ENCODE data around the gene SMS. TPM values are rescaled to one million over a fixed set of nuclear protein-coding genes. Genes with fewer than 3 reads are reported as not detected.

Gene SMS
- total RNA-seq, 1 experiment from 2014 or later, result 429 TPM

DNA sequence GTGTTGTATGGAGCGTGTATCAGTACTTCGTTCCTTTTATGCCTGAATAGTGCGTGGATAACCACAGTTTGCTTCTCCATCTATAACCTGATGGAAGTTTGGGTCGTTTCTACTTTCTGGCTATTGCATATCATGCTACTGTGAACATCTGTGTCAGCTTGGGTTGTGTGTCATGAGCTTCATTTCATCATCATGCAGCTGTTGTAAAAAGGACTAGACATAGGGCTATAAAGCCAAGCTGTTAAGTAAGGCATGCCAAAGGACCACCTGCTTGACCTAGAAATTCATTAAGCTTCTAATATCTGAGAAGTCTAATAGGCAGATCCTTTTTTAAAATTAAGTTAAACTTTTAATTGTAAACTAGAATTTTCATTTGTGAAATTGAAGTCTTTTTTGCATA lies 18.4 kb downstream of the SMS start:
- Histone ChIP-seq H3K27me3 (replicated peaks) (no peaks in the 10 kb centered on the region), H3K4me1 (replicated peaks) (no peaks in the 10 kb centered on the region), H3K27ac (no peak overlapping the region), H3K36me3 (peaks cover 9% of the 10 kb centered on the region), H3K4me3 (no peak overlapping the region), H3K9me3 (replicated peaks) (no peaks in the 10 kb centered on the region)
- DNase-seq (ENCODE audit: low read depth in 1 of 2, low spot score in 2 of 2), result no peak

DNA sequence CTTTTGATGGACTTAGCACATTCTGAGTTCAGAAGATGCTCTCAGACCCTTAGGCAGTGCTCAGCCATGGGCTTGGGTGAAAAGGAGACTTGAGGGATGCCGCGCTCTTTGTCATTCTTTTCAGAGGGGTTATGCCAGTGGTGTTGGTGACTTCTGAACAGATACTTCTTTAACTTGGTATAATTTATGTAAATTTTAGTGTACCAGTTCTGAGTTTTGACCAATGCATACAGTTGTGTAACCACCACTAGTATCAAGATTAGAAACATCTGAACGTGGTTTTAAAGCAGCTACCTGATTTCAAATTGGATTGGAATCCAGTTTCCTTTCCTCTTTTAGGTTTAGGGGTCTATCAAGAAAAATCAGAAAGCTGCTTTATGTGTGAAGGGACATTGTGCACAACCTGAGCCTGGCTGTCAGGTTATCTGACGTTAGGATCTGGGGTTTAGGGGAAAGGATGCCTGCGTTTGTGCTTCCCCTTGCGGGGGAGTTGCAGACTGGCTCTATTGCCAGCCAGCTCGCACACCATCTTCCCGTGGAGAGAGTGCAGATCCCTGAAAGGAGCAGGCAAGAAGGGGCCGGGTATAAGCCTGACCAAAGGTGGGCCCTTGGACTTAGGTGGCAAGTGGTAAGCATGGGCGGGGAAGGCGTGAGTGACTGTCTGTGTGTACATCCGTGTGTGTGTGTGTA lies 19.0 kb downstream of the SMS start:
- Histone ChIP-seq H3K4me3 (no peak overlapping the region), H3K9me3 (replicated peaks) (no peaks in the 10 kb centered on the region), H3K4me1 (replicated peaks) (no peaks in the 10 kb centered on the region), H3K27ac (no peak overlapping the region), H3K36me3 (peaks cover 9% of the 10 kb centered on the region), H3K27me3 (replicated peaks) (no peaks in the 10 kb centered on the region)
- DNase-seq (ENCODE audit: low read depth in 1 of 2, low spot score in 2 of 2), result no peak

DNA sequence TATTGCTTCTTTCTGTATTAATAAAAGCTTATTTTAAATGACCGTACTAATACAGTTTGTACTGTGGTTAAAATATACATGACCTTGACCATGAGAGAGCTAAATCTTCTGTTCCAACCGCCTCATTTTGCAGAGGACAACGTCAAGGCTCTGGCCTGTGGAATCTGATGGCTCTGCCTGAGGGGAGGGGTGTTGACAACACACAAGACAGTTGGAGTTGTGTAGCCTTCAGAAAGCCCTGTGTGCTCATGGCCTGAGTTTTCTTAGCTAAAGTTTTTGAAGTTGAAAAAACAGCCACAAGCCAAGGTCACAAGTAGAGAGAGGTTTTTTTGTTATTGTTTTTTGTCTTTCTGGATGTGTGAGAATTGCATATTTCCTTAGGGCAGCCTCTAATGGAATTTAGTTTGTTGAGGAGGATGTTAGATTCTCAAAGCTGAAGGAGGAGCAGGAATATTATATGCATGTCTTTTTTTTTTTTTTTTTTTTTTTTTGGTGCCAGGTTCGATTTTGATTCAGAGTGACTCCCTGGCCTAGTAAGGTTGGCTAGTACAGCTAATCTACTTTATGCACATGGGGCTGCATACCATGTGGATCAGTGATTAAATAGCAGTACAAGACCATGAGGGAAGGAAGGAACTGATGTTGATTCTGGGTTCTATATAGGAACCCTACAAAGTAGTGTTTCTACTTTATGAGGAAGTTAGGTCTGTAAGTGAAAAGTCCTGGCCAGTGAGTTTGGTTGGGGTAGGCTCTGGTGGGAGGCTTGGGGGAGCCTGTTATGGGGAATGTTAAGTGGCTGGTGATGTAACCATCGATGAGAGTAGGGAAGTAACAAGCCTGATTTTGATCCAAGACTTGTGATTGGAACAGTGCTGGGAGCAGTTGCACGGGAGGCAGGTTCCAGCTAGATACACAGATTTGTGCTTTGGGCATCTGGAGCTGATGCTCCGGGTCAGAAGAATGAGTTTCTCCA lies 20.3 kb downstream of the SMS start:
- H3K27ac ChIP-seq, result no peak overlapping the region
- H3K9me3 ChIP-seq (replicated peaks), result no peaks in the 10 kb centered on the region
- no peaks in the 10 kb centered on the region for H3K4me1 ChIP-seq (replicated peaks)
- no peak overlapping the region for H3K4me3 ChIP-seq
- H3K27me3 ChIP-seq (replicated peaks), result no peaks in the 10 kb centered on the region
- DNase-seq (ENCODE audit: low read depth in 1 of 2, low spot score in 2 of 2), result no peak
- peaks cover 5% of the 10 kb centered on the region; the same call in 1 of the 2 replicates for H3K36me3 ChIP-seq

DNA sequence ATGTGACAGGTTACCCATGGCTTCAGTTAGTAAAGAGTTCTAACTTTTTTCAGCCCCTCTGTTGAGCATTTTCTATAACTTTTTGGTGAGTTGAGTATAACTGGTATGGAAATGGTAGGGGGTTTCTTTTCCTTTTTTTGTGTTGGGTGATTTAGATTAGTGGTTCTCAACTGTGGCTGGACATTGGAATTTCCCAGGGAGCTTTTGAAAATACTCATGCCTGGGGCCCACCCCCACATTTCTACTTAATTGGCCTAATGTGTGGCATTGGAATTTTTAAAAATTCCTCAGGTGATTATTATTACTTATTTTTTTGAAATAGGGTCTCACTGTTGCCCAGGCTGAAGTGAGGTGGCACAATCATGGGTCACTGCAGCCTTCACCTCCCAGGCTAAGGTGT lies 21.9 kb downstream of the SMS start:
- Histone ChIP-seq H3K4me1 (replicated peaks) (no peaks in the 10 kb centered on the region), H3K27me3 (replicated peaks) (no peaks in the 10 kb centered on the region), H3K4me3 (no peak overlapping the region), H3K27ac (no peak overlapping the region), H3K36me3 (peaks cover 7% of the 10 kb centered on the region), H3K9me3 (replicated peaks) (no peaks in the 10 kb centered on the region)
- no peak for DNase-seq (ENCODE audit: low read depth in 1 of 2, low spot score in 2 of 2)

DNA sequence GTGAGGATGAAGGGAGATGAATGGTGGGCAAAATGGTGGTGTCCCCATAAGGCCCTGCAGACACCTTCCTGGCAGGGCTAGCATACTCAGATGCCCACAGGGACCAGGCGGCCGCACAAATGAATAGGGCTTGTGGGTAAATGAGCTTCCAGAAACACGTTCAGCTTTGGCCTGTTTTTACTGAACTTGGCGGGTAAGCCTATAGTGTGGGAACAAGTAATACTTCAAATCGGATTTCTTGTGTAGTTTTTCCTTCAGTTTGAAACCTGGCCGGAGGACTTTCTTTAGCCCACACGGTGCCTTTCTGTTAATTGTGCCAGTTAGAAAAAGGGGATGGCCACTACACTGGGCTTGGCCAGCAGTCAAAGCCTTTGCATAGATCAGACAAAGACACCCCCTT lies 22.8 kb downstream of the SMS start:
- Histone ChIP-seq H3K4me1 (replicated peaks) (no peaks in the 10 kb centered on the region), H3K36me3 (peaks cover 16% of the 10 kb centered on the region), H3K9me3 (replicated peaks) (no peaks in the 10 kb centered on the region), H3K27me3 (replicated peaks) (no peaks in the 10 kb centered on the region), H3K27ac (no peak overlapping the region), H3K4me3 (no peak overlapping the region)
- no peak for DNase-seq (ENCODE audit: low read depth in 1 of 2, low spot score in 2 of 2)

DNA sequence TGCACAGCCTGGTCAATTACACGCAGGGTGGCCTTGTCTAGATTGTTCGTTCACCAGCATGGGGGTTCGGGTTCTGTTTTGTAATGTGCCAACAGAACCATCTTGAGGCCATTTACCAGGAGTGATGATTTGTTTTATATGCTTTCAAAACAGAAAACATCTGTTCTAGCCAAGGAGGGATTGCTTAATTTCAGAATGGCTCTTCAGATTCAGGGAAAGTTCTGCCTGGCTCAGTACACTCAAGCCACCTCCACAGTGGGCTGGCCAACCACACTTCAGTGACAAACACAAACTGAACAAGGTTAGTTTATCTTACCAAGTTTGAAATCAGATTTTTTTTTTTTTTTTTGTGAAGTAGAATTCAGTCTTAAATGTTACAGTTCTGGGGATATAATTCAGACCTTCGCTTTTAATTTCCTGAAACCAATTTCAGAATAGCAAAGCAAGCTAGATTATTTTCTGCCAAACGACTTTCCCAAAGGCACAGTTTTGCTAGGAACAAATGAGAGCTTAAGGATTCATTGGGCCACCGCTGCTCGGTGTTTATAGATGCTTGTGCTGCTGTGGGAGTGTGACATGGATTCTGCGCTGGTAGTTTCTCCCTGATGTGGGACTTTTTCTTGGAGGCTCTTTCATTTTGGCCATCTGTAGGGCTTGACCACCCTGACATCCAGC lies 23.4 kb downstream of the SMS start:
- H3K27me3 ChIP-seq (replicated peaks), result no peaks in the 10 kb centered on the region
- no peaks in the 10 kb centered on the region for H3K4me1 ChIP-seq (replicated peaks)
- no peak for DNase-seq (ENCODE audit: low read depth in 1 of 2, low spot score in 2 of 2)
- H3K27ac ChIP-seq, result no peak overlapping the region
- H3K9me3 ChIP-seq (replicated peaks), result no peaks in the 10 kb centered on the region
- no peak overlapping the region for H3K4me3 ChIP-seq
- H3K36me3 ChIP-seq, result peaks cover 18% of the 10 kb centered on the region

DNA sequence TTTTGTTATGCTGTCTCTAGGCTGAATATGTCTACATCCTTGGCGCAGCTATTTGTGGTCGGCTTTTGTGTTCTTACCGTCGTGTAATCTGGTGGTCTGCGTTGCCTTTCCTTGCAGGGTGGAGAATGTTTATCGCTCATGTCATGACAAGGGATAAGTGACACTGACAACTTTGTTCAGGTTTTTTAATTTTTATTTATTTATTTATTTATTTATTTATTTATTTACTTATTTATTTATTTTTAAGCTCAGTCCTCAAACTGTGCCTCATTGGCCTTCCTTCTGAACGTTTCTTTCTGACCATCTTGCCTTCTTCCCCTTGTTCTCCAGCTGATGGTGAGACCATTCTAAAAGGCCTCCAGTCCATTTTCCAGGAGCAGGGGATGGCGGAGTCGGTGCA lies 26.4 kb downstream of the SMS start:
- Histone ChIP-seq H3K27ac (no peak overlapping the region), H3K9me3 (replicated peaks) (no peaks in the 10 kb centered on the region), H3K4me3 (no peak overlapping the region), H3K4me1 (replicated peaks) (peaks cover 7% of the 10 kb centered on the region), H3K27me3 (replicated peaks) (no peaks in the 10 kb centered on the region), H3K36me3 (peaks cover 25% of the 10 kb centered on the region)
- no peak for DNase-seq (ENCODE audit: low read depth in 1 of 2, low spot score in 2 of 2)

DNA sequence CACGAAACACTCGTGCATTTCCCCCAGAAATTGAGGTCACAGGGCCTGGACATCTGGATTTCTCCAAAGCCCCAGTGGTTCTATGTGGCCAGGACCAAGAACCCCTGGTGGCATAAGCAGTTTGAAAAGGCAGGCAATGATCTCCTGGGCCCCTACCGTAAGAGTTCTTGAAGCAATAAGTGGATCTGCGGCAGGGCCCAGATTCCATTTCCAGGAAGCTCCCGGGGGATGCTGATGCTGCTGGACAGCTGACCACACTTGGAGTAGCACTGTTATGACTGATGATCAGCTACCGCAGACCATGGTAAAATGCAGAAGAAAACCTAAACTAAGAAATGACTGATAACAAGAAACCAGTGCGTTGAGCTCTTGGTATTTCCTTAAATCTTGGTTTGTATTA lies 27.8 kb downstream of the SMS start:
- Histone ChIP-seq H3K27me3 (replicated peaks) (no peaks in the 10 kb centered on the region), H3K4me1 (replicated peaks) (peaks cover 20% of the 10 kb centered on the region), H3K27ac (no peak overlapping the region), H3K36me3 (peaks cover 38% of the 10 kb centered on the region), H3K9me3 (replicated peaks) (no peaks in the 10 kb centered on the region), H3K4me3 (no peak overlapping the region)
- DNase-seq (ENCODE audit: low read depth in 1 of 2, low spot score in 2 of 2), result no peak

DNA sequence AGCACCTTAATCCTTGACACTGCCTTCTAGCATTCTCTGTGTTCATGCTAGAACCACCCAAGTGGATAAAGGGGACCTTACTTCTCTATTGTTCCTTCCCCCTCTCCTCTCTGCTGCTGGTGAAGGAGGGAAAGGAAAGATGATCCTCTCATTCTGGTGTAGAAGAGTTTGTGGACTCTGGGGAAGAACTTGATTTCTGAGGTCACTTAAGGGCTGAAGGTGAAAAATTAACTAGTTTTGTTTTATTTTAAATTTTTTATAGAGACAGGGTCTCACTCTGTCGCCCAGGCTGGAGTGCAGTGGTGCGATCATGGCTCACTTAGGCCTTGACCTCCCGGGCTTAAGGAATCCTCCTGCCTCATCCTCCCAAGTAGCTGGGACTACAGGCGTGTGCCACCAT lies 29.8 kb downstream of the SMS start:
- Histone ChIP-seq H3K27me3 (replicated peaks) (no peaks in the 10 kb centered on the region), H3K27ac (no peak overlapping the region), H3K4me3 (no peak overlapping the region), H3K4me1 (replicated peaks) (peaks cover 21% of the 10 kb centered on the region), H3K36me3 (peaks cover 55% of the 10 kb centered on the region), H3K9me3 (replicated peaks) (no peaks in the 10 kb centered on the region)
- DNase-seq (ENCODE audit: low read depth in 1 of 2, low spot score in 2 of 2), result no peak

DNA sequence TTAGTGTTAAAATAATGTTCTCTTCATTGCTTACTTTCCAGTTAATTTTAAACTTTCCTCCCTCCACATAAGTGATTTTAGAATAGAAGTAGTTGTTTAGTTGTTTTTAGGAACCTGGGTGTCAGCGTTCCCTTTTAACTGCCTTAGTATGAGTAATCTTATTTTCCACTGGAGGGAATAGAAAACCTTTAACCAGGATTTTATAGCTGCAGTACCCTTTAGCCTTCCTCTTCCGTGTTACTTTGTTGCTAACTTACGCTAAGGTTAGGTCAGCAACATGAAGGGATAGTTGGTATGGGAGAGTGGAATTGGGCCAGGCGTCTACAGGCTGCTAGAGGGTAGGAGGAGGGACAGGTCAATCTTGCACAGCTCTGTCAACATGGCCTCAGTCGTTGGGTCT lies 31.5 kb downstream of the SMS start:
- no peaks in the 10 kb centered on the region for H3K9me3 ChIP-seq (replicated peaks)
- DNase-seq (ENCODE audit: low read depth in 1 of 2, low spot score in 2 of 2), result no peak
- H3K27ac ChIP-seq, result peak overlapping the region; percentile 92
- peaks cover 71% of the 10 kb centered on the region for H3K36me3 ChIP-seq
- no peak overlapping the region for H3K4me3 ChIP-seq
- H3K27me3 ChIP-seq (replicated peaks), result no peaks in the 10 kb centered on the region
- H3K4me1 ChIP-seq (replicated peaks), result peaks cover 25% of the 10 kb centered on the region

DNA sequence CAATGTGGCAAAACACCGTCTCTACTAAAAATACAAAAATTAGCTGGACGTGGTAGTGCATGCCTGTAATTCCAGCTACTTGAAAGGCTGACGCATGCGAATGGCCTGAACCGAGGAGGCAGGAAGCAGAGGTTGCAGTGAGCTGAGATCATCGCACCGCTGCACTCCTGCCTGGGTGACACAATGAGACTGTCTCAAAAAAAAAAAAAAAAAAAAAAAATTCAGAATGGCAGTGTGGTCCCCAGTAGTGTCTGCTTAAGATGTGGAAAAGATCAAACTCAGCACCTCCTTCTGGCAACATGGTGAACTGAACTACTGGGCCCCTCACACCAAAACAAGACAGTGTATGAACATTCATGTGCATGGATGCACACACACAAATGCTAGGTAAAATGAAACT lies 32.2 kb downstream of the SMS start:
- no peaks in the 10 kb centered on the region for H3K27me3 ChIP-seq (replicated peaks)
- H3K9me3 ChIP-seq (replicated peaks), result no peaks in the 10 kb centered on the region
- peak overlapping the region; percentile 92 for H3K27ac ChIP-seq
- peak; percentile 72 to 85 for DNase-seq (ENCODE audit: low read depth in 1 of 2, low spot score in 2 of 2)
- H3K4me3 ChIP-seq, result no peak overlapping the region
- peaks cover 25% of the 10 kb centered on the region for H3K4me1 ChIP-seq (replicated peaks)
- peaks cover 71% of the 10 kb centered on the region for H3K36me3 ChIP-seq

DNA sequence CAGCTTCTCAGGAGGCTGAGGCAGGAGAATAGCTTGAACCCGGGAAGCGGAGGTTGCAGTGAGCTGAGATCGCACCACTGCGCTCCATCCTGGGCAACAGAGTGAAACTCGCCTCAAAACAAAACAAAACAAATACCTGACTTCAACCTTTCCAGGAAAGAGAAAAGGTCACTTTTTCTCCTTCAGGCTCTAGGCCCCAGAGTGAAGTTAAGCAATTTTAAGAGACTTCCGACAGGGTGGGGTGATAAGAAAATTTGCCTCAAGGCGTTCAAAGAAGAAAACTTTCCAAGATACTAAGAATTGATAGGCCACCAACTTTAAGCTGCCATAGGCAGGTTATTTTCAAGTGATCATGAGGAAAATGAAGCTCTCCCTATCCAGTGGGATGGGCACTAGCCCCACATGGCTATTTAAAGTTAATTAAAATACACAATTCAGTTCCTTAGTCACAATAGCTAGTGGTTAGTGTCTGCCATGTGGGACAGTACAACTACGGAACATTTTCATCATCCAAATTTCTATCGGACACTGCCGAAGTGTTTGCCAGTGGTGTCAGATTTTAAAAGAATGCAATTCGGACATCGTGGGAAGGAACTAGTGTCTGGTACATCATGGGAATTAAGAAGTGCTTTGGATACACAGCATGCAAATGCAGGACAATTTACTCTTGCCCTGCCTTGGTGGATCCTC lies 33.0 kb downstream of the SMS start:
- Histone ChIP-seq H3K27me3 (replicated peaks) (no peaks in the 10 kb centered on the region), H3K9me3 (replicated peaks) (no peaks in the 10 kb centered on the region), H3K27ac (peak overlapping the region; percentile 92), H3K4me1 (replicated peaks) (peaks cover 25% of the 10 kb centered on the region), H3K4me3 (no peak overlapping the region), H3K36me3 (peaks cover 71% of the 10 kb centered on the region)
- DNase-seq (ENCODE audit: low read depth in 1 of 2, low spot score in 2 of 2), result no peak

DNA sequence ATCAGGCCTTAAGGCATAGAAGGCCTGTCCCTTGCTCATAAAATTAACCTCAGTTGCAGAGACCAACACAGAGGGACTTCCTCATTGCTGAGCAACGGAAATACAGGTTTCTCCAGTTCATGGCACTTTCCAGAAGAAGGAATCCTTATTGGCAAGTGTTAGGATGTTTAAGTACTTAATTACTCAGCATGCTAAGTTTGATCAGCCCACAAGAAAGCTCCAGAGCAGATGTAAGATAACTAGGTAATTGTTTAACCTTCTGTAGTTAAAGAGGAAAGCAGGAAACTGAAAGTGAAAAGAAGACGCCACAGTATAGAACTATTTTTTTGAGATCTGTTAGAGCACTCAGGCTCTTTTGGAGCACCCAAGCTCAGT lies 33.5 kb downstream of the SMS start:
- Histone ChIP-seq H3K27ac (peak overlapping the region; percentile 4; the same call in 1 of the 2 replicates), H3K4me3 (no peak overlapping the region), H3K27me3 (replicated peaks) (no peaks in the 10 kb centered on the region), H3K4me1 (replicated peaks) (peaks cover 25% of the 10 kb centered on the region), H3K36me3 (peaks cover 76% of the 10 kb centered on the region), H3K9me3 (replicated peaks) (no peaks in the 10 kb centered on the region)
- no peak for DNase-seq (ENCODE audit: low read depth in 1 of 2, low spot score in 2 of 2)
